22Rv1 (cell line): Measurements from ENCODE around the gene NINL.

ENCODE experiments used
- ZFX ChIP-seq: fragments of 450-650 bp; IDR thresholded peaks from 2 replicates; pipeline ENCODE4 v1.6.1; 2017; ENCODE audit warnings: antibody characterized with exemption, borderline replicate concordance
- TF ChIP-seq, protein P1 (sequence below): fragments of 450-650 bp; IDR thresholded peaks from 2 replicates; pipeline ENCODE4 v1.5.1; 2017; ENCODE audit warnings: mild to moderate bottlenecking

- TF ChIP-seq, protein P1, sequence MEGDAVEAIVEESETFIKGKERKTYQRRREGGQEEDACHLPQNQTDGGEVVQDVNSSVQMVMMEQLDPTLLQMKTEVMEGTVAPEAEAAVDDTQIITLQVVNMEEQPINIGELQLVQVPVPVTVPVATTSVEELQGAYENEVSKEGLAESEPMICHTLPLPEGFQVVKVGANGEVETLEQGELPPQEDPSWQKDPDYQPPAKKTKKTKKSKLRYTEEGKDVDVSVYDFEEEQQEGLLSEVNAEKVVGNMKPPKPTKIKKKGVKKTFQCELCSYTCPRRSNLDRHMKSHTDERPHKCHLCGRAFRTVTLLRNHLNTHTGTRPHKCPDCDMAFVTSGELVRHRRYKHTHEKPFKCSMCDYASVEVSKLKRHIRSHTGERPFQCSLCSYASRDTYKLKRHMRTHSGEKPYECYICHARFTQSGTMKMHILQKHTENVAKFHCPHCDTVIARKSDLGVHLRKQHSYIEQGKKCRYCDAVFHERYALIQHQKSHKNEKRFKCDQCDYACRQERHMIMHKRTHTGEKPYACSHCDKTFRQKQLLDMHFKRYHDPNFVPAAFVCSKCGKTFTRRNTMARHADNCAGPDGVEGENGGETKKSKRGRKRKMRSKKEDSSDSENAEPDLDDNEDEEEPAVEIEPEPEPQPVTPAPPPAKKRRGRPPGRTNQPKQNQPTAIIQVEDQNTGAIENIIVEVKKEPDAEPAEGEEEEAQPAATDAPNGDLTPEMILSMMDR = no peak
- no peak for TF ChIP-seq ZFX
Measured at GRCh38 chr20:25512709-25513108, 72.6 kb downstream of the NINL start.
